H9 (cell line): Measurements from ENCODE around the gene SCRG1. TPM values are rescaled to one million over a fixed set of nuclear protein-coding genes. Genes with fewer than 3 reads are reported as not detected.

ENCODE experiments used
- DNase-seq: peaks from one replicate; pipeline ENCODE4 v3.0.0-alpha.2; 2017
- H2AFZ ChIP-seq: one replicate; pipeline ENCODE4 v1.6.1; 2013; ENCODE audit warnings: mild to moderate bottlenecking, low read length, control low read depth, moderate library complexity
- H2AK5ac ChIP-seq: 2 replicates; pipeline ENCODE4 v1.6.1; 2013; ENCODE audit warnings: low read length, control low read depth, mixed read lengths; ENCODE audit not compliant: insufficient read length
- H2BK120ac ChIP-seq: one replicate; pipeline ENCODE4 v1.6.1; 2013; ENCODE audit warnings: low read depth, mild to moderate bottlenecking, low read length, control low read depth, inconsistent platforms; ENCODE audit not compliant: poor library complexity, severe bottlenecking
- H2BK12ac ChIP-seq: 2 replicates; pipeline ENCODE4 v1.6.1; 2013; ENCODE audit warnings: low read length, control low read depth, mixed read lengths, low read depth; ENCODE audit not compliant: insufficient read length
- H2BK15ac ChIP-seq: 2 replicates; pipeline ENCODE4 v1.6.1; 2013; ENCODE audit warnings: low read depth, low read length, control low read depth
- H2BK20ac ChIP-seq: one replicate; pipeline ENCODE4 v1.6.1; 2013; ENCODE audit warnings: low read depth, mild to moderate bottlenecking, low read length, control low read depth, inconsistent platforms; ENCODE audit not compliant: poor library complexity, severe bottlenecking
- H2BK5ac ChIP-seq: 2 replicates; pipeline ENCODE4 v1.6.1; 2013; ENCODE audit warnings: low read length, control low read depth, mixed read lengths; ENCODE audit not compliant: insufficient read length
- H3K14ac ChIP-seq: 2 replicates; pipeline ENCODE4 v1.6.1; 2013; ENCODE audit warnings: low read length, control low read depth; ENCODE audit not compliant: insufficient read depth
- H3K18ac ChIP-seq: 2 replicates; pipeline ENCODE4 v1.6.1; 2013; ENCODE audit warnings: low read depth, mild to moderate bottlenecking, mixed read lengths, low read length, control low read depth; ENCODE audit not compliant: insufficient read length
- H3K23ac ChIP-seq: 2 replicates; pipeline ENCODE4 v1.6.1; 2013; ENCODE audit warnings: low read length, control low read depth, mixed read lengths, low read depth; ENCODE audit not compliant: insufficient read length
- H3K23me2 ChIP-seq: 2 replicates; pipeline ENCODE4 v1.6.1; 2013; ENCODE audit warnings: low read depth, mild to moderate bottlenecking, mixed read lengths, low read length, control low read depth; ENCODE audit not compliant: insufficient read length, poor library complexity, severe bottlenecking
- H3K27ac ChIP-seq: 2 replicates; pipeline ENCODE4 v1.5.1; 2013; ENCODE audit warnings: low read length, control low read depth, mixed read lengths, low read depth; ENCODE audit not compliant: insufficient read length
- H3K27me3 ChIP-seq: 2 replicates; pipeline ENCODE4 v1.6.1; 2013; ENCODE audit warnings: low read length, control low read depth, inconsistent platforms; ENCODE audit not compliant: insufficient read depth
- H3K4ac ChIP-seq: 2 replicates; pipeline ENCODE4 v1.6.1; 2013; ENCODE audit warnings: low read depth, mild to moderate bottlenecking, control low read depth, inconsistent platforms, low read length, moderate library complexity
- H3K4me1 ChIP-seq: 2 replicates; pipeline ENCODE4 v1.6.1; 2013; ENCODE audit warnings: low read length, control low read depth, inconsistent platforms; ENCODE audit not compliant: insufficient read depth
- H3K4me2 ChIP-seq: 2 replicates; pipeline ENCODE4 v1.6.1; 2013; ENCODE audit warnings: low read length, control low read depth, mixed read lengths; ENCODE audit not compliant: insufficient read length, insufficient read depth
- H3K56ac ChIP-seq: 2 replicates; pipeline ENCODE4 v1.6.1; 2013; ENCODE audit warnings: low read depth, mild to moderate bottlenecking, mixed read lengths, low read length, control low read depth; ENCODE audit not compliant: insufficient read length
- H3K79me1 ChIP-seq: 2 replicates; pipeline ENCODE4 v1.6.1; 2013; ENCODE audit warnings: low read depth, mild to moderate bottlenecking, moderate library complexity, low read length, control low read depth, inconsistent platforms; ENCODE audit not compliant: insufficient read depth, poor library complexity, severe bottlenecking
- H3K79me2 ChIP-seq: 2 replicates; pipeline ENCODE4 v1.6.1; 2013; ENCODE audit warnings: low read length, control low read depth, inconsistent platforms; ENCODE audit not compliant: insufficient read depth
- H3K9ac ChIP-seq: 2 replicates; pipeline ENCODE4 v1.6.1; 2013; ENCODE audit warnings: low read length, control low read depth, mixed read lengths; ENCODE audit not compliant: insufficient read length; ENCODE audit errors: extremely low read depth
- H3K9me3 ChIP-seq: one replicate; pipeline ENCODE4 v1.6.1; 2013; ENCODE audit warnings: low read depth, low read length, inconsistent platforms; ENCODE audit not compliant: control insufficient read depth
- H3T11ph ChIP-seq: one replicate; pipeline ENCODE4 v1.6.1; 2013; ENCODE audit warnings: mild to moderate bottlenecking, low read length, control low read depth, inconsistent platforms
- H4K20me1 ChIP-seq: one replicate; pipeline ENCODE4 v1.6.1; 2013; ENCODE audit not compliant: control insufficient read depth, insufficient read length, insufficient read depth
- H4K5ac ChIP-seq: 2 replicates; pipeline ENCODE4 v1.6.1; 2013; ENCODE audit warnings: low read depth, mild to moderate bottlenecking, mixed read lengths, low read length, control low read depth; ENCODE audit not compliant: insufficient read length
- H4K8ac ChIP-seq: replicated peaks from 2 replicates; pipeline ENCODE4 v1.6.1; 2013; ENCODE audit warnings: low read length, control low read depth, mixed read lengths, low read depth; ENCODE audit not compliant: insufficient read length
- H4K91ac ChIP-seq: 2 replicates; pipeline ENCODE4 v1.6.1; 2013; ENCODE audit warnings: low read depth, mild to moderate bottlenecking, moderate library complexity, mixed read lengths, low read length, control low read depth; ENCODE audit not compliant: insufficient read length
- H3K27ac Mint-ChIP-seq, 3 experiments: 2 replicates in 2 of 3; 3 replicates in 1 of 3; pipeline ENCODE4 v1.8.0; 2020 to 2021; ENCODE audit warnings: mixed read lengths in 3 of 3, mild to moderate bottlenecking in 1 of 3, moderate library complexity in 1 of 3
- H3K27me3 Mint-ChIP-seq: 2 replicates; pipeline ENCODE4 v1.8.0; 2021; ENCODE audit warnings: low read depth, mild to moderate bottlenecking, moderate library complexity, mixed read lengths
- H3K36me3 Mint-ChIP-seq, 3 experiments: 2 replicates in 2 of 3; 3 replicates in 1 of 3; pipeline ENCODE4 v1.8.0; 2020 to 2021; ENCODE audit warnings: low read depth in 3 of 3, mixed read lengths in 3 of 3; ENCODE audit not compliant: insufficient read depth in 1 of 3
- H3K4me1 Mint-ChIP-seq, 2 experiments: 2 replicates each; pipeline ENCODE4 v1.8.0; 2020; ENCODE audit warnings: mixed read lengths in 2 of 2
- H3K4me3 Mint-ChIP-seq, 2 experiments: 2 replicates in 1 of 2; 3 replicates in 1 of 2; pipeline ENCODE4 v1.8.0; 2020 to 2021; ENCODE audit warnings: mild to moderate bottlenecking in 2 of 2, mixed read lengths in 2 of 2, moderate library complexity in 1 of 2
- H3K9me3 Mint-ChIP-seq, 2 experiments: 2 replicates in 1 of 2; 3 replicates in 1 of 2; pipeline ENCODE4 v1.8.0; 2020; ENCODE audit warnings: mild to moderate bottlenecking in 2 of 2, mixed read lengths in 2 of 2, moderate library complexity in 1 of 2
- WGBS: extraction: QIAGEN DNeasy Blood & Tissue Kit; methylation state at CpG from one replicate; pipeline ENCODE4 v1.1.7; 2013; ENCODE audit warnings: missing lambda C conversion rate, low lambda C conversion rate, mixed read lengths; ENCODE audit not compliant: insufficient read length; ENCODE audit errors: extremely low coverage; 5-methylcytosine and 5-hydroxymethylcytosine counted together
- total RNA-seq: library from RNA; stranded (reverse); gene quantifications from 2 replicates; pipeline ENCODE4 v1.2.1, GENCODE V29; 2021
- TF ChIP-seq, protein P1 (sequence below): fragments of 200-600 bp; sonication (generic); conservative IDR thresholded peaks from 3 replicates; pipeline ENCODE4 v1.8.0; 2021; ENCODE audit warnings: antibody characterized with exemption, mild to moderate bottlenecking

SCRG1 gene
- total RNA-seq, 1 experiment from 2014 or later, result not detected

DNA sequence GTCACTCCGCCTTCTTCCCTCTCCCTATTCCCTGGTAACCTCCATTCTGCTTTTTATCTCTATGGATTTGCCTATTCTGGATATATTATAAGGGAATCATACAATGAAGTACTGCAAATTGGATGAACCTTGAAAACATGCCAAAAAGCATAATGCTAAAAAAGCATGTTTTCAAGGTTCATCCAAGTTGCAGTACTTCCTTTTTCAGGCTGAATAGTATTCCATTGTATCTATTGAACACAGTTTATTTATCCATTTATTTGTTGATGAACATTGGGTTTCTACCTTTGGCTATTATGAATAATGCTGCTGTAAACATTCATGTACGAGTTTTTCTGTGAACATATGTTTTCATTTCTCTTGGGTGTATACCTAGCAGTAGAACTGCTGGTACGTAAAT lies 19.0 kb downstream of the SCRG1 start:
- TF ChIP-seq, protein P1, sequence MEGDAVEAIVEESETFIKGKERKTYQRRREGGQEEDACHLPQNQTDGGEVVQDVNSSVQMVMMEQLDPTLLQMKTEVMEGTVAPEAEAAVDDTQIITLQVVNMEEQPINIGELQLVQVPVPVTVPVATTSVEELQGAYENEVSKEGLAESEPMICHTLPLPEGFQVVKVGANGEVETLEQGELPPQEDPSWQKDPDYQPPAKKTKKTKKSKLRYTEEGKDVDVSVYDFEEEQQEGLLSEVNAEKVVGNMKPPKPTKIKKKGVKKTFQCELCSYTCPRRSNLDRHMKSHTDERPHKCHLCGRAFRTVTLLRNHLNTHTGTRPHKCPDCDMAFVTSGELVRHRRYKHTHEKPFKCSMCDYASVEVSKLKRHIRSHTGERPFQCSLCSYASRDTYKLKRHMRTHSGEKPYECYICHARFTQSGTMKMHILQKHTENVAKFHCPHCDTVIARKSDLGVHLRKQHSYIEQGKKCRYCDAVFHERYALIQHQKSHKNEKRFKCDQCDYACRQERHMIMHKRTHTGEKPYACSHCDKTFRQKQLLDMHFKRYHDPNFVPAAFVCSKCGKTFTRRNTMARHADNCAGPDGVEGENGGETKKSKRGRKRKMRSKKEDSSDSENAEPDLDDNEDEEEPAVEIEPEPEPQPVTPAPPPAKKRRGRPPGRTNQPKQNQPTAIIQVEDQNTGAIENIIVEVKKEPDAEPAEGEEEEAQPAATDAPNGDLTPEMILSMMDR, result no peak
- Mint-ChIP-seq H3K36me3 (peaks cover 4 to 7% (median 5%) of the 10 kb centered on the region in 3 experiments; a peak in 5 of 7 replicates), H3K4me1 (peaks cover 18 to 24% of the 10 kb centered on the region in 2 experiments), H3K9me3 (no peaks in the 10 kb centered on the region), H3K27me3 (no peaks in the 10 kb centered on the region), H3K27ac (no peak overlapping the region), H3K4me3 (no peak overlapping the region)
- Histone ChIP-seq H3K23ac (no peak overlapping the region), H2AK5ac (no peak overlapping the region), H3K4ac (no peak overlapping the region), H3K27ac (no peak overlapping the region), H2BK5ac (no peak overlapping the region), H3K18ac (no peak overlapping the region), H2BK120ac (no peak overlapping the region), H3K27me3 (no peaks in the 10 kb centered on the region), H4K5ac (no peak overlapping the region), H3K9me3 (no peaks in the 10 kb centered on the region), H2BK15ac (no peak overlapping the region), H3K4me1 (no peaks in the 10 kb centered on the region), H3K14ac (no peak overlapping the region), H2BK20ac (no peak overlapping the region), H3K79me2 (no peaks in the 10 kb centered on the region), H4K8ac (no peak overlapping the region), H3T11ph (no peak overlapping the region), H2BK12ac (no peak overlapping the region), H4K20me1 (no peaks in the 10 kb centered on the region), H3K79me1 (no peaks in the 10 kb centered on the region), H2AFZ (no peak overlapping the region), H3K4me2 (no peak overlapping the region), H3K23me2 (no peaks in the 10 kb centered on the region), H3K56ac (no peak overlapping the region), H3K9ac (no peak overlapping the region), H4K91ac (no peak overlapping the region)
- no CpG with 5 or more reads among the region's 3 CpGs for WGBS
- no peak for DNase-seq
